ENCODE results near the gene KDM6A.

Gene KDM6A

GRCh38 chrX:44973420-44973932, 100.5 kb downstream of the KDM6A start:
- no peak for TF ChIP-seq CTCF (conservative IDR thresholded peaks at IDR 0.05; ENCODE audit: low read depth, low read length)
- no peaks in the 10 kb centered on the region for H4K20me1 ChIP-seq (ENCODE audit: insufficient read depth)
- no peaks in the 10 kb centered on the region for H3K36me3 ChIP-seq (ENCODE audit: insufficient read depth)
- no peaks in the 10 kb centered on the region for H3K27me3 ChIP-seq (ENCODE audit: insufficient read depth, low read depth)
- peaks cover 4% of the 10 kb centered on the region for H3K4me1 ChIP-seq (ENCODE audit: low read depth, poor library complexity, severe bottlenecking)
- no peak overlapping the region for H3K4me3 ChIP-seq (IDR thresholded peaks at IDR 0.05; ENCODE audit: insufficient read depth, low read depth, low read length)
- H3K4me2 ChIP-seq = no peak overlapping the region
- H3K27ac ChIP-seq = no peak overlapping the region
- no peak overlapping the region for H2AFZ ChIP-seq (ENCODE audit: low read depth)
- H3K79me2 ChIP-seq (ENCODE audit: insufficient read depth, low read depth) = peaks cover 34% of the 10 kb centered on the region; the same call in 1 of the 2 replicates
- H3K9ac ChIP-seq = no peak overlapping the region

GRCh38 chrX:44974451-44974850, 101.5 kb downstream of the KDM6A start:
- no peaks in the 10 kb centered on the region for H3K27me3 ChIP-seq (ENCODE audit: insufficient read depth, low read depth)
- peaks cover 34% of the 10 kb centered on the region; the same call in 1 of the 2 replicates for H3K79me2 ChIP-seq (ENCODE audit: insufficient read depth, low read depth)
- H3K4me3 ChIP-seq (IDR thresholded peaks at IDR 0.05; ENCODE audit: insufficient read depth, low read depth, low read length) = no peak overlapping the region
- peaks cover 4% of the 10 kb centered on the region for H3K4me1 ChIP-seq (ENCODE audit: low read depth, poor library complexity, severe bottlenecking)
- no peak for TF ChIP-seq CTCF (conservative IDR thresholded peaks at IDR 0.05; ENCODE audit: low read depth, low read length)
- no peaks in the 10 kb centered on the region for H3K36me3 ChIP-seq (ENCODE audit: insufficient read depth)
- H3K9ac ChIP-seq = no peak overlapping the region
- no peak overlapping the region for H3K27ac ChIP-seq
- no peak overlapping the region for H2AFZ ChIP-seq (ENCODE audit: low read depth)
- H4K20me1 ChIP-seq (ENCODE audit: insufficient read depth) = no peaks in the 10 kb centered on the region
- no peak overlapping the region for H3K4me2 ChIP-seq

GRCh38 chrX:44975666-44976263, 102.8 kb downstream of the KDM6A start:
- no peak overlapping the region for H3K27ac ChIP-seq
- H3K9ac ChIP-seq = no peak overlapping the region
- H2AFZ ChIP-seq (ENCODE audit: low read depth) = no peak overlapping the region
- H3K4me2 ChIP-seq = no peak overlapping the region
- H4K20me1 ChIP-seq (ENCODE audit: insufficient read depth) = no peaks in the 10 kb centered on the region
- H3K4me1 ChIP-seq (ENCODE audit: low read depth, poor library complexity, severe bottlenecking) = peaks cover 4% of the 10 kb centered on the region
- no peaks in the 10 kb centered on the region for H3K36me3 ChIP-seq (ENCODE audit: insufficient read depth)
- no peak overlapping the region for H3K4me3 ChIP-seq (IDR thresholded peaks at IDR 0.05; ENCODE audit: insufficient read depth, low read depth, low read length)
- H3K79me2 ChIP-seq (ENCODE audit: insufficient read depth, low read depth) = peaks cover 47% of the 10 kb centered on the region; the same call in 1 of the 2 replicates
- TF ChIP-seq CTCF (conservative IDR thresholded peaks at IDR 0.05; ENCODE audit: low read depth, low read length) = no peak
- H3K27me3 ChIP-seq (ENCODE audit: insufficient read depth, low read depth) = no peaks in the 10 kb centered on the region

GRCh38 chrX:44978976-44979375, 106.0 kb downstream of the KDM6A start:
- H3K4me2 ChIP-seq = no peak overlapping the region
- H2AFZ ChIP-seq (ENCODE audit: low read depth) = no peak overlapping the region
- peaks cover 4% of the 10 kb centered on the region for H3K4me1 ChIP-seq (ENCODE audit: low read depth, poor library complexity, severe bottlenecking)
- no peaks in the 10 kb centered on the region for H3K36me3 ChIP-seq (ENCODE audit: insufficient read depth)
- H3K4me3 ChIP-seq (IDR thresholded peaks at IDR 0.05; ENCODE audit: insufficient read depth, low read depth, low read length) = no peak overlapping the region
- no peaks in the 10 kb centered on the region for H4K20me1 ChIP-seq (ENCODE audit: insufficient read depth)
- H3K27me3 ChIP-seq (ENCODE audit: insufficient read depth, low read depth) = no peaks in the 10 kb centered on the region
- H3K79me2 ChIP-seq (ENCODE audit: insufficient read depth, low read depth) = peaks cover 40% of the 10 kb centered on the region; the same call in 1 of the 2 replicates
- H3K9ac ChIP-seq = no peak overlapping the region
- no peak for TF ChIP-seq CTCF (conservative IDR thresholded peaks at IDR 0.05; ENCODE audit: low read depth, low read length)
- no peak overlapping the region for H3K27ac ChIP-seq

All from KMS-11 (cell line).